Aorta (tissue), 5 donors: ENCODE data around the gene SIRT1. TPM values are rescaled to one million over a fixed set of nuclear protein-coding genes. Genes with fewer than 3 reads are reported as not detected.

Experiments
- ATAC-seq: fragments of 200-7000 bp; cut with Tn5 transposase; one replicate; pipeline ENCODE4 v1.9.1; 2022; ENCODE audit warnings: moderate library complexity; ENCODE audit not compliant: low FRiP score
- DNase-seq, 2 donors: peaks; one replicate each; pipeline ENCODE4 v3.0.0-alpha.2; 2020
- H3K27ac ChIP-seq, 2 donors: one replicate each; pipeline ENCODE4 v1.5.1; 2013; ENCODE audit warnings: low read length in 2 of 2, mild to moderate bottlenecking in 2 of 2, moderate library complexity in 2 of 2, control low read depth in 1 of 2, inconsistent platforms in 1 of 2, low read depth in 1 of 2
- H3K27me3 ChIP-seq, 2 donors: one replicate each; pipeline ENCODE4 v1.6.1; 2013; ENCODE audit warnings: control low read depth in 1 of 2, low read length in 1 of 2, mild to moderate bottlenecking in 1 of 2, moderate library complexity in 1 of 2; ENCODE audit not compliant: insufficient read depth in 2 of 2, control insufficient read depth in 1 of 2
- H3K36me3 ChIP-seq, 2 donors: one replicate each; pipeline ENCODE4 v1.6.1; 2013; ENCODE audit warnings: control low read depth in 1 of 2, low read length in 1 of 2, mild to moderate bottlenecking in 1 of 2; ENCODE audit not compliant: insufficient read depth in 2 of 2, control insufficient read depth in 1 of 2
- H3K4me1 ChIP-seq, 2 donors: one replicate each; pipeline ENCODE4 v1.6.1; 2013; ENCODE audit warnings: low read length in 2 of 2, control low read depth in 1 of 2, mild to moderate bottlenecking in 1 of 2, moderate library complexity in 1 of 2; ENCODE audit not compliant: insufficient read depth in 2 of 2, control insufficient read depth in 1 of 2
- H3K4me3 ChIP-seq, 2 donors: one replicate each; pipeline ENCODE4 v1.5.1; 2013; ENCODE audit warnings: low read length in 2 of 2, control low read depth in 1 of 2, mild to moderate bottlenecking in 1 of 2
- H3K9me3 ChIP-seq: one replicate; pipeline ENCODE4 v1.6.1; 2013; ENCODE audit warnings: mild to moderate bottlenecking, low read length; ENCODE audit not compliant: control insufficient read depth
- WGBS, 2 donors: extraction: QIAGEN DNeasy Blood & Tissue Kit; methylation state at CpG; one replicate each; pipeline ENCODE4 v1.1.7; 2013; 5-methylcytosine and 5-hydroxymethylcytosine counted together
- intact Hi-C, 2 donors: fragments of 100-400 bp; cut with DNase I; formaldehyde crosslinking; loops; one replicate each; pipeline versions ENCODE4 v1.14.2 to v1.15.0; 2022
- polyA plus RNA-seq, 2 donors: library from polyadenylated mRNA; stranded (reverse); fragments of 200-250 nt; gene quantifications; one replicate each; pipeline ENCODE4 v1.2.3, GENCODE V29; 2013
- total RNA-seq, 2 donors: library from RNA; stranded (reverse); fragmentation: NEBNext Ultra II Directional; extraction: Animal tissue kit (Norgen Biotek cat#: 25700); gene quantifications; one replicate each; pipeline ENCODE4 v1.2.1, GENCODE V29; 2021
- donor health status: healthy with polysubstance abuse.
- donor health status: Bipolar disorder and iron deficiency.
- donor health status: DM: no; HTN: no; CAD: no.
- donor health status: DM: no; HTN: no; CAD: no.
- donor health status: DM: yes; HTN: yes; CAD: no.

The SIRT1 gene
- total and polyA plus RNA-seq, 4 donors = 13.0 to 24.8 (median 19.1) TPM

DNA sequence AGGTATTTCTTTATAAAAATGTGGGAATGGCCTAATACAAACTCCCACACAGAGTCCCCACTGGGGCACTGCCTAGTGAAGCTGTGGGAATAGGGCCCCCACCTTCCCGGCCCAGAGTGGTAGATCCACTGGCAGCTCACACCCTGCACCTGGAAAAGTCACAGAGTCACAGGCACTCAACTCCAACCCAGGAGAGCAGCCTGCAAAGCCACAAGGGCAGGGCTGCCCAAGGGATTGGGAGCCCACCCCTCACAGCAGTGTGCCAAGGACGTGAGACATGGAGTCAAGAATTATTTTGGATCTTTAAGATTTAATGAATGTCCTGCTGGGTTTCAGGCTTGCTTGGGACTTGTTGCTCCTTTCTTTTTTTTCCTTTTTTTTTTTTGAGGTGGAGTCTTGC is 41.2 kb upstream of the SIRT1 start:
- no peaks in the 10 kb centered on the region for H3K27me3 ChIP-seq
- ATAC-seq (no peak), DNase-seq (no peak)
- WGBS, 2 donors = 80 to 89% methylated on average over 2 of the region's 2 CpGs
- H3K4me3 ChIP-seq = no peak overlapping the region
- H3K4me1 ChIP-seq = no peaks in the 10 kb centered on the region
- peaks cover 2% of the 10 kb centered on the region for H3K9me3 ChIP-seq
- no peak overlapping the region for H3K27ac ChIP-seq
- no peaks in the 10 kb centered on the region for H3K36me3 ChIP-seq
- intact Hi-C loops = no loop called here

DNA sequence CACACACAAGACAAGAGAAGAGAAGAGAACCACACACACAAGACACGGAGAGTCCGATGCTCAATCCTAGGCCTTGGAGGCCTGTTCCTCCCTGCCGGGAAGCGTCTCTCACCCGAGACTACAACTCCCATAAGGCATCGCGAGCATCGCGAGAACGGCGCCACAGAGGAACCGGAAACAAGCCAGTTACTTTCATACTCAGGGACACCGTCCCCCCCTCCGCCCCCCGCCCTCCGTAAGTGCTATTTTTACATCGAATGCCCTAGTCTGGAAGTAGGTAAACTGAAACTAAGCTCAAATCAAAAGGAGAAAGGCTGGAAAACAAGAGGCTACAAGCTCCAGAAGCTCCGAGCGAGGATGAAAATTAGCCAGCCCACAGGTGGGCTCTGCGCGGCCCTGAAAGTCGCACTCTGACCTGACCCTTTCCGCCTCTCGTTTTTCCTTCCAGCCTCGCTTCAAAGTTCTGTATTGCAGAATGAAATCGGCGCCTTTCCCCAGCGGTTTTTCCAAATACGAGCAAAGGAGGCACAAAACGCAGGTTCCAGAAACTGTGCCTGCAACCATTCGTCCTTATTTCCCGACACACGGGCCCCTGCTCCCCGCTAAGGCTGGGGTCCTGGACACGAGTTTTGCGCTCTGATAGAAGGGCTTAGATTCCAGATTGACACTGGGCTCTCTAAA is 35.0 kb upstream of the SIRT1 start:
- DNase-seq (peak; percentile 98 to 99), ATAC-seq (peak; percentile 98)
- Histone ChIP-seq H3K27me3 (no peaks in the 10 kb centered on the region), H3K36me3 (no peaks in the 10 kb centered on the region), H3K9me3 (no peaks in the 10 kb centered on the region), H3K27ac (peak overlapping the region; percentile 79 to 80), H3K4me3 (peak overlapping the region; percentile 89 to 97), H3K4me1 (no peaks in the 10 kb centered on the region)
- 0% methylated on average over 36 of the region's 36 CpGs for WGBS, 2 donors
- intact Hi-C loops = loop anchor here in 1 of 2 donors (10.0 kb wide), 1 partner anchor 225 kb away; the partner anchor contains the start of gene HERC4

DNA sequence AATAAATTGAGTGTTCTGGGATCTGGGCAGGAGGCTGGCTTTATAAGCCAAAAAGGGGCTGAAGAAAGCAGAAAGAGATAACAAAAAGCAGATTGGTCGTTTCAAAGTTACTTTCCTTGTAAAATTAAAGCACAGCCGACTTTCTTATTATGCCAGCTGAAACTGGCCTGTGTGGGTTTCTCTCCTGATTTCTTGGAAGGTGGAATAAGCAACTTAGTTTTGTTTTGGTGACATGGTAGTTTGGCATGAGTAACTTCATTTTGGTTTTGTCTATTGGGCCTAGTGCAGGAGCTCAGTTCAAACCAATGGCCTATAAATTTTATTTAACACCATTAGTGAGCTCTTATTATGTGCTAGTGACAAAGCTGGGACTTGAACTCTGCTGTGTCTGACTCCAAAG is 33.3 kb upstream of the SIRT1 start:
- intact Hi-C loops = loop anchor here in 1 of 2 donors (10.0 kb wide), 1 partner anchor 224 kb away; the partner anchor contains the start of gene HERC4
- no peak for ATAC-seq
- no peak for DNase-seq
- H3K27ac ChIP-seq = no peak overlapping the region
- no peaks in the 10 kb centered on the region for H3K9me3 ChIP-seq
- H3K27me3 ChIP-seq = no peaks in the 10 kb centered on the region
- H3K36me3 ChIP-seq = no peaks in the 10 kb centered on the region
- H3K4me1 ChIP-seq = no peaks in the 10 kb centered on the region
- 66 to 73% methylated on average over 2 of the region's 2 CpGs for WGBS, 2 donors
- no peak overlapping the region for H3K4me3 ChIP-seq

DNA sequence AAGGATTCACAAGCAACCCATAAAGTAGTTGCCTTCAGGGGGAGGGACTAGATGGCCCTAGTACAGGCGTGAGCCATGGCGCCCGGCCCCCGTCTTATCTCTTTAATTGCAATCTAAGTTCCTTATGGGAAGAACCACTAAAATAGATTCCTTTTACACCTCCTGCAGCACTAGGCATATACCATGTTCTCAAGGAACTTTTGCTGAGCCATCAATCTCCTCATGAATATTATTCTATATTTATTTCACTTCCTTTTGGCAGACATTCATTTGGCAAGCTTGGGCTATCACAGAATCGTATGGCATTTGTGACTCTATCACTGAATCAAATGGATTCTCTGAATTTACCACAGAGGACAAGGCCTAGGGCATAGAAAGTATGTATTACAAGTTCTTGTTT is 31.7 kb upstream of the SIRT1 start:
- intact Hi-C loops = loop anchor here in 1 of 2 donors (10.0 kb wide), 1 partner anchor 222 kb away; the partner anchor contains the start of gene HERC4

GRCh38 chr10:67853512-67853911 is 30.9 kb upstream of the SIRT1 start:
- H3K4me1 ChIP-seq = no peaks in the 10 kb centered on the region
- WGBS, 2 donors = 78 to 81% methylated on average over 3 of the region's 3 CpGs
- no peaks in the 10 kb centered on the region for H3K9me3 ChIP-seq
- H3K27me3 ChIP-seq = no peaks in the 10 kb centered on the region
- no peak overlapping the region for H3K27ac ChIP-seq
- intact Hi-C loops = loop anchor here in 1 of 2 donors (10.0 kb wide), 1 partner anchor 221 kb away; the partner anchor contains the start of gene HERC4
- no peak for ATAC-seq
- no peak overlapping the region for H3K4me3 ChIP-seq
- DNase-seq = no peak
- no peaks in the 10 kb centered on the region for H3K36me3 ChIP-seq

More for the DNA sequence above, 31.7 kb upstream of the SIRT1 start:
- H3K36me3 ChIP-seq = no peaks in the 10 kb centered on the region
- H3K27ac ChIP-seq = no peak overlapping the region
- WGBS, 2 donors = 24 to 41% methylated on average over 5 of the region's 5 CpGs
- H3K9me3 ChIP-seq = no peaks in the 10 kb centered on the region
- ATAC-seq = no peak
- no peak for DNase-seq
- H3K27me3 ChIP-seq = no peaks in the 10 kb centered on the region
- H3K4me3 ChIP-seq = no peak overlapping the region
- H3K4me1 ChIP-seq = no peaks in the 10 kb centered on the region

- Histone ChIP-seq H3K36me3 (no peaks in the 10 kb centered on the region), H3K27me3 (no peaks in the 10 kb centered on the region), H3K4me1 (no peaks in the 10 kb centered on the region), H3K4me3 (no peak overlapping the region), H3K27ac (no peak overlapping the region), H3K9me3 (no peaks in the 10 kb centered on the region)
- DNase-seq = no peak
- ATAC-seq = no peak
- WGBS, 2 donors = 90 to 93% methylated on average over 2 of the region's 2 CpGs
- intact Hi-C loops = loop anchor here (5.0 to 10.0 kb wide), 2 partner anchors 216 to 298 kb away; partner anchors contain the start of gene HERC4 (in 1 of the 2)
Measured at GRCh38 chr10:67858971-67859370, 25.5 kb upstream of the SIRT1 start.

GRCh38 chr10:67861750-67862432 is 22.6 kb upstream of the SIRT1 start:
- Histone ChIP-seq H3K36me3 (no peaks in the 10 kb centered on the region), H3K4me3 (no peak overlapping the region), H3K27me3 (no peaks in the 10 kb centered on the region), H3K4me1 (no peaks in the 10 kb centered on the region), H3K27ac (no peak overlapping the region), H3K9me3 (no peaks in the 10 kb centered on the region)
- DNase-seq = no peak
- WGBS, 2 donors = 49 to 60% methylated on average over 4 of the region's 4 CpGs
- intact Hi-C loops = no loop called here
- ATAC-seq = no peak

DNA sequence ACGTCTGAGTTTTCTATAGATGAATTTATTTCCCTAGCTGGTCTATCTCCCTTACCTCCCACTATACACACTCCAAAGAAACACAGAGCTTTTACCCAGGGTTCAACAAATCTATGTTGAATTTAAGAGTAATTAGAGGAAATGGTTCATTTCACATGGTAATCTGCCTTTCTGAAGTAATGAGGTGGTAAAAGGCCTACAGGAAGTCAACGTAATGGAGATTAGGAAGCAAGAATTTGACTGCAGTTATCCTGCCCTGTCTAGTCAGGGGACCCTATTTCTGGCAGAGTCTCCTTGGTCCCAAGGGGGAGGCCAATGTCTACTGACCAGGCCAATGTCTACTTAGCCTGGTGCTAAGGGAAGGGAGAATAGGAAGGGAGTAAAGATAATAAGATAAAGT is 21.4 kb upstream of the SIRT1 start:
- no peak overlapping the region for H3K27ac ChIP-seq
- WGBS, 2 donors = 60 to 66% methylated on average over 2 of the region's 2 CpGs
- no peaks in the 10 kb centered on the region for H3K9me3 ChIP-seq
- no peak overlapping the region for H3K4me3 ChIP-seq
- intact Hi-C loops = no loop called here
- ATAC-seq (no peak), DNase-seq (no peak)
- no peaks in the 10 kb centered on the region for H3K27me3 ChIP-seq
- H3K4me1 ChIP-seq = no peaks in the 10 kb centered on the region
- no peaks in the 10 kb centered on the region for H3K36me3 ChIP-seq
